Pancreas (tissue), 10 donors: ENCODE results near the gene SCARF2. TPM values are rescaled to one million over a fixed set of nuclear protein-coding genes. Genes with fewer than 3 reads are reported as not detected.
A peak's percentile ranks its signal among the peaks of the same experiment; 100 is the strongest.

ENCODE experiments used
- ATAC-seq, 4 donors: fragments of 200-7000 bp; cut with Tn5 transposase; one replicate each; pipeline versions ENCODE4 v1.8.0 to v1.9.1; 2020; ENCODE audit warnings: mild to moderate bottlenecking in 4 of 4, moderate library complexity in 4 of 4
- DNase-seq, 6 donors: peaks; one replicate each; pipeline ENCODE4 v3.0.0-alpha.2; 2020
- FAIRE-seq: peaks from 2 replicates; lab custom pipeline; 2012; peaks lifted over from hg19 to GRCh38; lab: Jason Lieb, UNC
- H3K27ac ChIP-seq, 4 donors: fragments of 200-600 bp; sonication (generic); 1 replicate in 3 of 4; 2 replicates in 1 of 4; pipeline versions ENCODE4 v1.5.0 to v1.8.0; 2020
- H3K27me3 ChIP-seq, 4 donors: fragments of 200-600 bp; one replicate each; pipeline ENCODE4 v1.8.0; 2021
- H3K36me3 ChIP-seq, 3 donors: fragments of 200-600 bp; sonication (generic) in 1 of 3; one replicate each; pipeline versions ENCODE4 v1.5.0 to v1.8.0; 2020 to 2021
- H3K4me1 ChIP-seq, 3 donors: fragments of 200-600 bp; one replicate each; pipeline ENCODE4 v1.8.0; 2021
- H3K4me3 ChIP-seq, 4 donors: fragments of 200-600 bp; sonication (generic) in 2 of 4; one replicate each; pipeline versions ENCODE4 v1.5.0 to v1.8.0; 2020 to 2021
- H3K9me3 ChIP-seq, 4 donors: fragments of 200-600 bp; one replicate each; pipeline ENCODE4 v1.8.0; 2021
- CTCF ChIP-seq, 4 donors: fragments of 200-600 bp; sonication (generic) in 3 of 4; IDR thresholded peaks; one replicate each; pipeline versions ENCODE4 v1.5.0 to v1.8.0; 2021; ENCODE audit warnings: antibody characterized with exemption in 4 of 4
- WGBS, 2 donors: extraction: QIAGEN DNeasy Blood & Tissue Kit; methylation state at CpG; one replicate each; pipeline ENCODE4 v1.1.7; 2013; 5-methylcytosine and 5-hydroxymethylcytosine counted together
- intact Hi-C, 3 donors: fragments of 100-400 bp; cut with DNase I; formaldehyde crosslinking; loops; one replicate each; pipeline versions ENCODE4 v1.11.1 to v1.14.2; 2022
- polyA plus RNA-seq, 2 donors: library from polyadenylated mRNA; stranded (reverse); fragments of 200-250 nt; gene quantifications; one replicate each; pipeline ENCODE4 v1.2.3, GENCODE V29; 2013
- total RNA-seq, 6 donors: library from RNA; stranded (reverse); fragmentation: NEBNext Ultra II Directional in 4 of 6; extraction: Animal tissue kit (Norgen Biotek cat#: 25700) in 4 of 6; gene quantifications; one replicate each; pipeline versions ENCODE4 v1.2.1 to v1.2.4, GENCODE V29; 2021 to 2023
- donor health status: healthy with polysubstance abuse.
- donor health status: DM: no; HTN: no; CAD: no; lungs with moderate emphysema.
- donor health status: DM: no; HTN: no; CAD: no.
- donor health status: control.
- donor health status: control.
- donor health status: Bipolar disorder and iron deficiency.
- donor health status: DM: yes; HTN: yes; CAD: no.
- donor health status: DM: no; HTN: no; CAD: no.
- donor health status: DM: no; HTN: no; CAD: no.
- donor health status: DM: yes; HTN: yes; CAD: no.

SCARF2 gene
- total and polyA plus RNA-seq, 8 donors, result 1.1 to 5.2 (median 1.5) TPM

DNA sequence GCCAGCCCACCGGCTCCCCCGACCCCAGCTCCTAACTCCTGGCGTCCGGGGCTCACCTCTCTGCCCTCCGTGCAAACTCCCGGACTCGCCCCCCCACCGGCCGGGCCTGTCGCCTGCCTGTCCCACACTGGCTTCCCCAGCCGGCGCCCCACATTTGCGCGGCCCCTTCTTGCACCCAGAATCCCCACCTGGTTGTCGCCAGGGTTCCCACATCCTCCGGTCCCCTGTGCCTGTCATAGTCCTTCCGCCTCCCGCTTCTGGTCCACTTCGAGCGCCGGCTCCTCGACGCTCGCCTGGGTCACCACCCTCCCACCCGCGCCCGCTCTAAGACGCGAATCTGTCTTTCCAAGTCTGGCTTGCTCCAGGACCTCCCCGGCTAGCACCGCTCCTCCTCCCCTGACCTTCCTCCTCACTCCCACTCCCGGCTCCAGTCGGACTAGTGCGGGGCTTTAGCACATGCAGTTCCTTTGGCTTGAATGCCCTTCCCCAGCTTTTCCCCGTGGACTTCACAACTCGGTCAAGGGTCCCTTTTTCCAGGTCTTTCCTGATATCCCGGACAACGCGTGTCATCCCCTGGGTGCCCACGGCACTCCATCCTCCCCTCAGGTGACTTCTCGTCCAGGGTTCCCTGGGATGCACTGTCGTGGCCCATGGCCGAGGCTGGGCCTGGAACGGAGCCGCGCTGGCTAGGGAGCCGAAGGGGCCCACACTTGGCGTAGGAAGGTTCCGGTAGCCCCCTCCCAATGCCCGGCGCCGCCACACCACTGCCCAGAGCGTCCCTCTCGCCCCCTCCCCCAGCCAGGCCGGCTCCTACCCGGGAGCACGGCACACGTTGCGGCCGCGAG lies 635 bp downstream of the SCARF2 start:
- peaks cover 0 to under 1% (median 0%) of the 10 kb centered on the region in 4 donors for H3K27me3 ChIP-seq
- DNase-seq (peak in 3 of 6 donors; percentile 45 to 82 (median 64)), ATAC-seq (peak; percentile 7 to 18 (median 12))

DNA sequence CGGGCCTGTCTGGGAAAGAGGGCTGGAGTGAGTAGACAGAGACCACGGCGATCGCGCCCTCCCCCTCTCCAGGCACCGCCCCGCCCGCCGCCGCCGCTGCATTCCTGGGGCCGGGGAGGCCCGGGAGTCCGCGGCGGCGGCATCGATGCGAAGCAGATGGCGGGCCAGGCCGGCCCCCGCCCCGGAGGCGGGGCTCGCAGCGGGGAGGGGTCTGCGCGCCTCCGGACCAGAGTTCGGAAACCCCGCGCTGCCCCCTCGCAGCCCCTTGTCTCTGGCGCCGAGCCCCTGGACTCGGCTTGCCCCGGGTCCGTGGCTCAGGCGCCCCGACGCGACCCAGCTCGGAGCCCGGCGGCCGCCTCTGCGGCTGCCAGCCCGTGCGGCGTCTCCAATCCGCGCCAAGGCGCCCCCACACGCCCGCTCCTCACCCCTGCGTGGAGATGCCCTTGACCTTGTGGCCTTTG lies 1.3 kb downstream of the SCARF2 start:
- H3K9me3 ChIP-seq, result no peaks in the 10 kb centered on the region
- intact Hi-C loops, result no loop called here
- no peak overlapping the region for H3K27ac ChIP-seq
- FAIRE-seq (no peak), DNase-seq (peak in 2 of 6 donors; percentile 41 to 62), ATAC-seq (peak in 3 of 4 donors; percentile 17 to 30 (median 29))
- peaks cover under 1 to 6% (median 3%) of the 10 kb centered on the region in 3 donors for H3K4me1 ChIP-seq
- WGBS, 2 donors, result 1 to 4% methylated on average over 23 to 56 of the region's 56 CpGs
- no peak for TF ChIP-seq CTCF (IDR thresholded peaks at IDR 0.05)
- no peaks in the 10 kb centered on the region for H3K36me3 ChIP-seq
- peak overlapping the region in 3 of 4 donors; percentile 9 to 49 (median 36) for H3K4me3 ChIP-seq
- peaks cover 0 to 7% (median 0%) of the 10 kb centered on the region in 4 donors for H3K27me3 ChIP-seq

More for the DNA sequence above, 635 bp downstream of the SCARF2 start:
- Histone ChIP-seq H3K27ac (no peak overlapping the region), H3K9me3 (no peaks in the 10 kb centered on the region), H3K4me1 (peaks cover 0 to 4% (median 3%) of the 10 kb centered on the region in 3 donors), H3K4me3 (peak overlapping the region in 3 of 4 donors; percentile 9 to 49 (median 36)), H3K36me3 (peaks cover 0 to 3% (median 0%) of the 10 kb centered on the region in 3 donors)
- TF ChIP-seq CTCF (IDR thresholded peaks at IDR 0.05), result no peak
- WGBS, 2 donors, result 6% methylated on average over 57 to 61 of the region's 61 CpGs
- FAIRE-seq, result no peak
- intact Hi-C loops, result no loop called here

DNA sequence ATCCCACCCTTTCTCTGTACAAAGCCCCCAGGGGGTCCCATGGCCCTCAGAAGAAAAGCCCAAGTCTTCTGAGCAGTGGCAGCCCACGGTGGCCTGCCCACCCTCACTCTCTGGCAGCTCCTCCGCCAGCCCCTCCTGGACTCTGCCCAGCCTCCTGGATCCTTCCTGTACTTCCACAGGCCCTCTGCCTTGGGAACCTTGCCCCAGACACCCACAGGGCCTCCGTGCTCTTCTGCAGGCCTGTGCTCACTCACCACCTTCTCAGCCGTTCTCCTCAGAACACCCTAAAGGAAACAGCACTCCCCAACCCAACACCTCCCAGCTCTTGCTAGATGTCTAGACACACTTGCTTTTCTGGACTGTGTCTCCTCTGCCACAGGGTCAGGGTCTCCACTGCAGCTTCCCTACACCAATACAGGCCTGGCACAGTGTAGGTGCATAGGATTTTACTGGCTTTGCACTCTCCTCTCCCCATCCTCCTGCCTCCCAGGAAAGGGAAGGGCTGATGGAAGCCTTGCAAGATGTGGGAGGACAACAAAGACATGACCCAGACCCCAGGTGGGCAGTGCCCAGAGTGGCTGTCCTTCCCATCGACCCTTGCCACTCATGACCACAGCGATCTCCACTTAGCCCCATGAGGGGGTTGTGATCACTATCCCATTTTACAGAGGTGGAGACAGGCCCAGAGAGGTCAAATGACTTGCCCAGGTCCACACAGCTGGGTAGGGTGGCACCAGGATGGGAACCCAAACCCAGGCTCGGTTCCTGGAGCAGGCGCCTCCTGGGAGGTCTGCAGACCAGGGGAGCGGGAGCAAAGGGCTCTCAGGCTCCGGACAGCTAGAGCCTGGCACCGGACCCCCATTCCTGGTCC lies 2.0 kb downstream of the SCARF2 start:
- peak overlapping the region in 2 of 4 donors; percentile 36 to 49 for H3K4me3 ChIP-seq
- no peaks in the 10 kb centered on the region for H3K9me3 ChIP-seq
- intact Hi-C loops, result no loop called here
- FAIRE-seq, result no peak
- peaks cover 0 to 11% (median 0%) of the 10 kb centered on the region in 4 donors for H3K27me3 ChIP-seq
- peak in 1 of 6 donors; percentile 31 for DNase-seq
- H3K36me3 ChIP-seq, result no peaks in the 10 kb centered on the region
- 74 to 75% methylated on average over 11 of the region's 11 CpGs for WGBS, 2 donors
- H3K27ac ChIP-seq, result no peak overlapping the region
- no peak for ATAC-seq
- peaks cover 4 to 9% (median 6%) of the 10 kb centered on the region in 3 donors for H3K4me1 ChIP-seq
- no peak for TF ChIP-seq CTCF (IDR thresholded peaks at IDR 0.05)

DNA sequence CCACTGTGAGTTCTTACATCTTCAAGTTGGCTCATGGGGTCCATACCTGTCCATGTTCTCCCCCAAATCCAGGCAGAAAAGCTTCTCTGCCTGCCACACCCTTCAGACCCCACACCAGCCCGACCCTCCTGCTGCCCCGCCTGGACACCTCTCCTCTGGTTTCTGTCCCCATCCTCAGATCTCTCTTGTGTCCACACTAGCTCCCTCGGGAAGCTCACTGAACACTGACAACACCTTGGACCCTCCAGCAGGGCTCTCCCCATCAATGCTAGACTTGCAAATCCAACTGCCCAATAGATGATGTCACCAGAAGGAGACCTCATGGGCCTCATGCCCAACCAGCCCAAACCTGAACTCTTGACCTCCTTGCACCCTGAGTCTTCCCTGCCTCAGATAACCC lies 2.9 kb downstream of the SCARF2 start:
- H3K27ac ChIP-seq, result no peak overlapping the region
- no peak for ATAC-seq
- TF ChIP-seq CTCF (IDR thresholded peaks at IDR 0.05), result no peak
- FAIRE-seq, result no peak
- intact Hi-C loops, result no loop called here
- H3K27me3 ChIP-seq, result peaks cover 0 to 14% (median 0%) of the 10 kb centered on the region in 4 donors
- DNase-seq, result no peak
- H3K4me3 ChIP-seq, result no peak overlapping the region
- H3K4me1 ChIP-seq, result peaks cover 4 to 12% (median 9%) of the 10 kb centered on the region in 3 donors
- no peaks in the 10 kb centered on the region for H3K9me3 ChIP-seq
- WGBS, 2 donors, result 93 to 98% methylated on average over 3 of the region's 3 CpGs
- no peaks in the 10 kb centered on the region for H3K36me3 ChIP-seq
